Stimulated activated CD4-positive, alpha-beta T cell treated with anti-CD3 and anti-CD28 coated beads, Interleukin-2, amount 100 ng/mL, for 48 hours (primary cell): ENCODE results near the gene COL28A1.

Source experiments
- DNase-seq, 2 donors: peaks; one replicate each; pipeline ENCODE4 v3.0.0-alpha.2; 2020

COL28A1 gene

GRCh38 chr7:7452119-7452518, 83.6 kb downstream of the COL28A1 start:
- no peak for DNase-seq

GRCh38 chr7:7449055-7449454, 86.6 kb downstream of the COL28A1 start:
- DNase-seq: no peak

GRCh38 chr7:7446616-7447015, 89.1 kb downstream of the COL28A1 start:
- DNase-seq: no peak

- DNase-seq: no peak
Measured at GRCh38 chr7:7443806-7444350, 91.8 kb downstream of the COL28A1 start.

- DNase-seq: no peak
Measured at GRCh38 chr7:7439564-7439963, 96.1 kb downstream of the COL28A1 start.

- no peak for DNase-seq
Measured at GRCh38 chr7:7438851-7439250, 96.8 kb downstream of the COL28A1 start.

DNA sequence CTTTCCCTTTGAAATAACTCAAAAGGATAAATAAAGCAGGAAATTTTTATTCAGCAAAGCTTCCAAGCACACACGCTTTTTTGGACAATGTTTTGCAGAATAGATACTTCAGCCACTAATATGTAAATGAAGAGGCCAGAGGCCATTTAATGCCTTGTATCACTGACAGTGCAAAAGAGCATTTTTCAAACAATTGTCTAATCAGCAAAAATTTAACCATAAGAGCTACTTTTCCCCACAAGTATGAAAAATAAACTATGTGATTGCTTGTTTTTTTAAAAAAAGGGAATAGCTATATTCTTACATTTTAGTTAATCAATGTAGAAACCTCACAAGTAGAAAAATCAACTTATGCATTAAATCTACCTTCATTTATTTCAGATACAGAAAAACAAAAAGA, 99.7 kb downstream of the COL28A1 start:
- no peak for DNase-seq

DNA sequence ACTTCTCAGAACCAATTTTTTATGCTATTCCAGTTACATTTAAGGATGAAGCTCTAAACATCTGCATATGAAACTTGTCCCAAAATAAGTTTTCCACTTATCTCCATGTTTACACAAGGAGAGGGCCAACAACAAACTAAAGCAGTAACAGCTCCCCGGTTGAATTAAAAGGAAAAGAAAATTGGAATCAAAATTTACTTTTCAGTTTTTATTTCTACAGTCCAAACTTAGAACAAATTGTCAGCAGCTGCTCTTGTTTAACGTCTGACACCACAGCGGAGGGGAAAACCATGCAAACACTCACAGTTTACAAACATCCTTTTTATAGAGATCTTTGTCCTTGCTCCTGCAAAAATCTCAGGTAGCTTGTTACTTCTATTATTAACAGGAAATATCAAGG, 101.3 kb downstream of the COL28A1 start:
- DNase-seq: no peak

- no peak for DNase-seq
Measured at GRCh38 chr7:7433811-7434210, 101.9 kb downstream of the COL28A1 start.

- no peak for DNase-seq
Measured at GRCh38 chr7:7432979-7433378, 102.7 kb downstream of the COL28A1 start.

- no peak for DNase-seq
Measured at GRCh38 chr7:7428806-7429205, 106.9 kb downstream of the COL28A1 start.

GRCh38 chr7:7427363-7427762, 108.3 kb downstream of the COL28A1 start:
- no peak for DNase-seq

DNA sequence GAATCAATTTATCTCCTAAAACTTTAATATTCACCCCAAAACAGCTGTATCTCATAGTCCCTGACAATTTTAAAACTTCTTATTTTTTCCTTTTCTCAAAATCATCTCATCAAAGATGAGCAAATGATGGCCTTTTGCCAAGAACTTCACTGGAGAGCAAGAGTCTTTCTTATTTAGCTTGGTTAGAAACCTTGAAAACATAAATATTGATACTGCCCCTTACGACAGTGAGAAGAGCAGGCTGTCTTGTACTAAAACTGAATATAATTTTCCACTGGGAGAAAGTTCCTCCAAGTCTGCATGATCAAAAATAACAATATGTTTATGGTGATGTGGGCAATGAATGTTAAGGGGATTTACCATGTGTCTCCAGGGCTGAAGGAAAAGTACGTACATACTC, 109.0 kb downstream of the COL28A1 start:
- no peak for DNase-seq

GRCh38 chr7:7425321-7425720, 110.4 kb downstream of the COL28A1 start:
- DNase-seq: no peak

GRCh38 chr7:7424151-7424873, 111.4 kb downstream of the COL28A1 start:
- peak; percentile 30 to 35 for DNase-seq

GRCh38 chr7:7422641-7423040, 113.0 kb downstream of the COL28A1 start:
- no peak for DNase-seq

DNA sequence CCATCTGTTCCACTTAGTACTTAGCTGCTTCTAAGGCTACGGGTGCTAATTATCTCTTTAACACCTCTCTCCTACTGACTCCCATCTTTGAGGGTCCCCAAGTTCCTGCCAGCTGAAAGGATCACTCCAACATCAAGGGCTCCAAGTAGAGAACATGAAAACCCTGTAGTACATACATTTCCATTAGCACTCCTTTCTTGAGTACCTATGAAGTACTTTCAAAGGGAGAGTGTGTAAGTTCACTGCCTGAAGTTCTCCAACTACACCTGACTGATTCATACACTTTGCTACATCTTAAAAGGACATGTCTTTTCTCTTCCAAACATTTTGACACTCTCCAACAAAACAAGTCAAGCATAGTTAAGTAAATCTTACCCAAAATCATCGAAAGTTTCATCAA, 113.8 kb downstream of the COL28A1 start:
- no peak for DNase-seq

DNA sequence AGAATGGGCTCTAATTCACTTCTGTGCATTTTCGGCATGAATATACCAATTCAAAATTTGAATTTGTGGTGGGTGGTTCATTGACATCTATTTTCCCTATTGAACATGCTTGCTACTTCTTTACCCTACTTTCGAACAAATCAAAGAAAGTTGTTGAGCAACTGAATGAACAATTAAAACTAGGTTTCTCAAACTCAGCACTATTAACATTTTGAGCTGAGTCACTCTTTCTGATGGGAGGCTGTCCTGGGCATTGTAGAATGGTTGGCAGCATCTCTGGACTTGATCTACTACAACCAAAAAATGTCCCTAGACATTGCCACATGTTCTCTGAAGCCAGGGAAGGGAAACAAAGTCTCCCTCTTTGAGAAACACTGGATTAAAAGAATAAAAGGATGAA, 116.7 kb downstream of the COL28A1 start:
- no peak for DNase-seq

DNA sequence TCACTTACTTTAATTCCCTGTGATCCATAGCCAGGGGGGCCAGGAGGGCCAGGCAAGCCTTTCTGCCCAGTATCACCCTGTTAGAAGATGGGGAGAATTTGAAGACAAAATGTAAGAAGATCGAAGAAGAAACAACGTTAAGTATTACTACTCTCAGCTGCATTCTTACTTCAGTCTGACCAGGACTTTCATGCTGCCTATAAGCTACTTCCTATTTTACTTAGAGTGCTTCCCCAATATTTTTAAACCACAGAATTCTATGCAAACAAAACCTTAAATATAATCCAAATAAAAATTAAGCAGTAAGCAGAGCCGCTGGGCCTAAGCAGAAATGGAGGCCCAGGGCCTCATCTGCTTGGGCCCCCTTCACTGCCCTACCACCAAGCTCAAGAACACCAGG, 117.8 kb downstream of the COL28A1 start:
- DNase-seq: no peak

GRCh38 chr7:7417414-7417813, 118.3 kb downstream of the COL28A1 start:
- DNase-seq: no peak

GRCh38 chr7:7416031-7416858, 119.4 kb downstream of the COL28A1 start:
- DNase-seq: no peak

DNA sequence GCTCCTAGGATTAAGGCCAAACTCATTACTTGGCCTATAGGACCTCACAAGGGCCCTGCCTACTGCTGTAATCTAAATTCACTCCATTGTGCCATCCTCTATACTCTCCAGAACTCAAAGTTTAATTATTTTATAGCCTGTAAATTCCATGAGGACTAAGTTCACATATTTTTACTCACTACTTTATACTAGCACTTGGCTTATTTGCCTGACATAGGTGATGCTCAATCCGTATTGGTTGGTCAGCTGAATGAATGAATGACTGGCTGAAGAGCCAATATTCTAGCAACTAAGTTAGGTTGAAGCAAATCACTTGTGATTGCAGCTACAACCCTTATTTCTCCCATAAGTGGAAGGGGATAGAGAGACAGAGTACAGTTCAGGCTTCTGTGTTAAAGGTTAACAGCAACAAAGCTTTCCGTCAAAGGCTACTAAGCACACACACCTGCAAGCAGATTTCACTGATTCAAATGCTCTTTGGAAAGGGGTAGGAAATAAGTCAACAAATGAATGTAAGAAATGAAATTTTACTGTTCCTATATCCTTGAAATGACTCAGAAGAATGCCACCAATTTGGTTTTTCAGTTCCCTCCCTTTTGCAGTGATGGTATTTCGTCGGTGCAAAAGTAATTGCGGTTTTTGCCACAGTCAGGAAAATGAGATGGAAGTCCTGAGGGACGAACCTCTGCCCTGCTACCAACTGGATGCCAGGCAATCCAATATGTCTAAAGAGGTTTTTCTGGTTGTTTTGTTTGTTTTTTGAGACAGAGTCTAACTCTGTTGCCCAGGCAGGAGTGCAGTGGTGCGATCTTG, 120.7 kb downstream of the COL28A1 start:
- no peak for DNase-seq
